Medulla oblongata (tissue), 1 donor: ENCODE data around the gene PHKB.
"Not testable (repeated sequence)": the region's sequence is repeated elsewhere in the genome, so short reads cannot be mapped to it uniquely, and the experiment has no call there.

ENCODE experiments used
- DNase-seq: peaks from one replicate; pipeline ENCODE4 v3.0.0-alpha.2; 2015; ENCODE audit errors: extremely low spot score

The PHKB gene

GRCh38 chr16:47672475-47672874 is 211.3 kb downstream of the PHKB start:
- no peak for DNase-seq

DNA sequence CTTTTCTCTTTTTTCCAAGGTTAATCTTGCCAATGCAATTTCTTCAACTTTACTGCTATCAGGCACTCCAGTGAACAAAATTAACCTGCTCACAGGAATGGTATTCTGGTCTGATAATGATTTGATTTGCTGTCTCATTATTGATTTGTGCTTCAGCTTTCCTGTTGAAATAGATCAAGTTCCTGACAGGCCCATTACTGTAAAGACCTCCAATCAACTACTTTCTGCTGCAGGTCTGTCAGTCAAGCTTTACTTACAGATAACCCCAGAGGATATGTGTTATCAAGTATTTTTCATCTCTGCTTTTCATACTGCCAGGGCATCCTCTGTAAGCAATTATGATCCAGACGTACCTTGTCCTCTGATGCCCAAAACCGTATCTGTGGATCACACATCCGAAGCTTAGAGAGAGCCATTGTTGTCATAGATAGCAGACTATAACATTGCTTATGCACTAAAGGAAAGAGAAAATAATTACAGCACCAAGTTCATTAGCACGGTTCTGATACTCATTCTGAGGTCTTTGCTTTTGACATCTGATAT is 215.6 kb downstream of the PHKB start:
- DNase-seq, result no peak

DNA sequence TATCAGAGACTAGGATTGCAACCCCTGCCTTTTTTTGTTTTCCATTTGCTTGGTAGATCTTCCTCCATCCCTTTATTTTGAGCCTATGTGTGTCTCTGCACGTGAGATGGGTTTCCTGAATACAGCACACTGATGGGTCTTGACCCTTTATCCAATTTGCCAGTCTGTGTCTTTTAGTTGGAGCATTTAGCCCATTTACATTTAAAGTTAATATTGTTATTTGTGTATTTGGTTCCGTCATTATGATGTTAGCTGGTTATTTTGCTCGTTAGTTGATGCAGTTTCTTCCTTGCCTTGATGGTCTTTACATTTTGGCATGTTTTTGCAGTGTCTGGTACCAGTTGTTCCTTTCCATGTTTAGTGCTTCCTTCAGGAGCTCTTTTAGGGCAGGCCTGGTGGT is 220.4 kb downstream of the PHKB start:
- not testable (repeated sequence) for DNase-seq

DNA sequence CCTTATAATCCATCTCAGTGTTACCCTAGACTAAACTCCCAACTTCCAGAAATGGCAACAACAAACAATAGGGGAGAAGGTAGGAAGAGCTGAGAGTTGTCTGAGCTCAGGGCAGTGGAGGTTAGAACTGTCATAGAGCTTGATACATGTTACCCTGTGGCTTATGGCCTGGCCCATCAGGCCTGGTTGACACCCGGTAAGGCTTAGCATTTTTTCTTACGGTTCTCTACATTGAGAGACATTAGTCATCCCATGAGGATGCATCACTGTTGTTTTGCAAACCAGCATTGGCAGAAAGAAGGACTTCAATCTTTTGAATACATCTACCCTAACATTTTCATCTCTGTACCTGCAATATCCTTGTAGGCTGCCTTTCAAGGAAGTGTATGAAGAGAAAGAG is 226.6 kb downstream of the PHKB start:
- no peak for DNase-seq

- DNase-seq, result peak; percentile 10
These were observed 232.1 kb downstream of the PHKB start for GRCh38 chr16:47693226-47693625.

DNA sequence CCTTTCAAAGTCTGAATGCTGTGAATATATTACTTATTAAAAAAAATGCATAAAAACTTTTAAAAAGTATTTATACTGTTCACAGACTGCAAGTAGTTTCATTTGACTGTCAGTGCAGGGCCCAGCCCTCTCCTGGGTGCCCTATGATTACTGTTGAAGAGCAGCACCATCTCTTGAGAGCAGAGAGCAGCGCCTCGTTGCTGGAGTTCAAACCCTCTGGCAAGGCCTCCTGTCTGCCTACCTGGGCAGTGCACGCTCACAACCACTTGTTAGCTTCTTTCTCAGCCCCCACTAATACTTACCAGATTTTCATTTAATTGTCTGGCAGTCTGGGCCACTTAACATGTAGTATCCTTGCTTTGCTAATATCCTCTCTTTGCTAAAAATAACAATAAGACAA is 233.4 kb downstream of the PHKB start:
- DNase-seq, result no peak

- no peak for DNase-seq
These were observed 234.6 kb downstream of the PHKB start for GRCh38 chr16:47695756-47696155.

DNA sequence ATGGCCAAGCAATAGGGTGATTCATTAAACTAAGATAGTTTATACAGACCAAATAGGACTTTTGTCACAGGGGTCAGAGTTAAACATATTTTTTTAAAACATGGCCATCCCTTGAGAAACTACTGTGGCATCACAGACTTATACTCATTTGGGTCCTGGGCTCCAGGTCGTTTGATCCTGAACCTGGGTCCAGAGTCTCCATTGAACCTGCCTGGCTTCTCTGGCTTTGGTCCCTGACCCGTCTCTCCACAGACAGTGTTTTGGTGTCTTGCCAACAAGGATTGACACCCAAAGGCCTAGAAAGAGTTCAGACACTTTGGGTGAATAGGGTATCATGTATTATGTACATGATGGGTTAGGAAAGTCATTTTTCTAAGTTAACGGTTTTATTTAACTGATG is 236.7 kb downstream of the PHKB start:
- DNase-seq, result no peak

- DNase-seq, result no peak
These were observed 238.0 kb downstream of the PHKB start for GRCh38 chr16:47699106-47699505.

- no peak for DNase-seq
These were observed 239.9 kb downstream of the PHKB start for GRCh38 chr16:47700857-47701587.

DNA sequence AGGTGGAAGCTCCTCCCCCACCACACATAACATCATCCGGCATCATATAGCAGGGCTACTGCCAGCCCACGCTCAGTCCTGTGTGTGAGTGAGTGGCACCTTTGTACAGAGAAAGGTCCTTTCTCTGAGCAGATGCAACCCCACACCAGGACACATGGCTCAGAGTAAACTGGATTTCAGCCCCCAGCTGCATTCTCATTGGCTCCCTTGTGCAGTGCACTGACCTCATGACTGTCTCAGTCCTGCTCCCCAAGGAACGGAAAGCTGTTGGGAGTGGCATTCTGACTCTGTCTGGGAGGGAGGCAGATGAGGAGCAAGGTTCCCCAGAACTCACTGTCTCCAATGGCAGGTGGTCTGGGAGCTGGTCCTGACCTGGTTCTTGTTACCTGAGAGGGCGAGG is 244.1 kb downstream of the PHKB start:
- no peak for DNase-seq

GRCh38 chr16:47711809-47712208 is 250.7 kb downstream of the PHKB start:
- DNase-seq, result no peak

GRCh38 chr16:47712276-47713224 is 251.4 kb downstream of the PHKB start:
- DNase-seq, result no peak

GRCh38 chr16:47713225-47713595 is 252.1 kb downstream of the PHKB start:
- no peak for DNase-seq

- no peak for DNase-seq
These were observed 254.4 kb downstream of the PHKB start for GRCh38 chr16:47715442-47716083.

DNA sequence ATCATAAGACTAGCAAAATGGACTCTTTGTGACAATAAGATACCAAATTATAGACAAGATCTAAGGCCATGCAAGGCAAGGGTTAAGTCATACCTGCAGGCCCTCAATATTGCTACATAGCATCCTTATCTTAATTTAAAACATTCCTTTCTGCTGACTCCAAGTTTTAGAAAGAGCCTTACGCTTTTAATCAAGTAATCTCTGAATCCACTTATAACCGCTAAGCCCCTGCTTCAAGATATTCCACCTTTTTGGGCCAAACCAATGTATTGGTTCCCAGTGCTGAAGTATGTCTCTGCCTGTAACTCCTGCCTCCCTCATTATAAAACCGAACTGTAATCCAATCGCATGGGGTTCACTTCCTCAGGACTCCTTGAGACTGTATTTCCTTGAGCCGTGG is 255.4 kb downstream of the PHKB start:
- no peak for DNase-seq

- DNase-seq, result no peak
These were observed 258.6 kb downstream of the PHKB start for GRCh38 chr16:47719713-47720112.

DNA sequence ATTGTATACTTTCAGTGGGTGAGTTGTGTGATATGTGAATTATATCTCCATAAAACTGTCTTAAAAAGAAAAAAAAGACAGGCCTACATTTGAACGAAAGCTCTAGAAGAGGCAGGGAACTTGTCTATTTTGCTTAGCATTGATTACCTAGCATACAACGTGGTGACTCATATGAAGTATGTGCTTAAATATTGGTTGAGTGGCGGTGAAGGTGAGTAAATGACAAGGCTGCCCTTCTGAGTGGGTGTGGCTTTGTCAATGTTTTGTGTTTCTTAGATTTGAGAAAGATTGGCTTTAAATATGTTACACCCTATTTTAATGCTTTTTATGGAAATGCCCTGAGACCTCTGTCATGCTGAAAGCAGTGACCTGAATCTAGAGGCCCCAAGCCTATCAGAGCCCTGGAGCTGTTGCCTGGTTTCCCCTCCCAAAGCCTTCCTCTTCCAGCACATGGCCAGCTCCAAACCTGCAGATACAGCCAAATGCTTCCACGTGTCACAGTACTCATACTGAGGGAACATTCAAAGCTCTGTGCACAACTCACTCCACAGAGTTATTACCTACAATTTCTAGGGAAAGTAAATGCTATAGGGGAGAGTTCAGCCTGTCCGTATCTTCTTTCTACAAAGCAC is 260.0 kb downstream of the PHKB start:
- DNase-seq, result no peak

GRCh38 chr16:47722046-47722445 is 260.9 kb downstream of the PHKB start:
- no peak for DNase-seq

DNA sequence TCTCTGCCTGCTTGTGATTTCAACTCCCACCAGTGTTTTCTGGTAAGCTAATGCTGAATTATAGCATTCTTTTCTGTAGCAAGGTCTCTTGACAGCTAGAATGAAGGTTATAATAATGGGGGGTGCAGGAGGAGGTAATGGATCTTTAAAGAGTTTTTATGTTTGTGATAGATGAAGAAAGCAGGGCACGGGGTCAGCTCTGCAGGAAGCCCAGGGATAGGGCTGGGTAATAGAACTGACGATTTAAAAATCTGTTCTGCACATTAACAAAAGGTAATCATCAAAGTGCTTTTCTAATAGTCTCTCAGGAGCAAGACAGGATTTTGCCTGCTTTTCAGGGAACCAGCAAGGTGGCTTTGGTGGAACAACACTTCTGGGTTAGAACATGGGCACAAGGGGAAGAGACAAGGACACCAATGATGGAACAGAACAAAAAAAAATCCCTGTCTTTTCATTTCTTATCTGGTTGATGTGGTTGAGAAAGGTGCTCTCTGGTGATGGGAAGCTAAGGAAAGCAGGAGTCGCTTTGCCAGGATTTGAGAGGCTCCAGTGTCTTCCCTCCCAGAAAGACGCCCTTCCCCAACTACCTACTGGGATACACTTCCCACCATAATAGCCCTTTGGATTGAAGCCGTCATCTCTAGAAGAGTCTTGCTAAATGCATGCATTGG is 263.1 kb downstream of the PHKB start:
- no peak for DNase-seq

DNA sequence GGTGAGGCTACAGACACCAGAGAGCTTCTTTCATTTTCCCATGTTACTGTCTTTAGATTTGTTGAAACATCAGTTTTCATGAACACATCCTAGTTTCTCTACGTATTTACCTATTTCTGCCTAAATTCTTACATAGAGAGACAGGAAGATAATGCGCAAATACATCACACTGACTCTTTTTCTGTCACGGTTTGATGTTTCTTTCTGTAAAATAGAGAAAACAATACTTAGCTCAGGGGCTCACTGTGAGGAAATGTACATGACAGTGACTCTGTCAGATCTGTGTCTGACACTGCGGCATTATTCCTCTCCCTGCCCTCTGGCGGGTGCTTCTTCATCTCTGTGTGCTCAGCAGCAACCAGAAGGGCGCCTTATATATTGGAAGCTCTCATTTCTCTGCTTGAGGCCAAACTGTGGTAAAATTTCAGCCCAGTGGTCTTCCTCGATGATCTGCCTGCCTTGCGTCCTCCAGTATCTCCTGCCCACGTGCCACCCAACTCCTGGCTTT is 264.1 kb downstream of the PHKB start:
- no peak for DNase-seq
